ENCODE results near the gene APLF.

GRCh38 chr2:68418419-68418818 is 49.0 kb upstream of the APLF start:
- TF ChIP-seq POLR2A (IDR thresholded peaks at IDR 0.05; ENCODE audit: extremely low read depth, insufficient read length) (no peak), CTCF (IDR thresholded peaks at IDR 0.05; ENCODE audit: low read depth, low read length) (no peak), MAX (IDR thresholded peaks at IDR 0.05; ENCODE audit: low read depth, low read length) (no peak), MYC (IDR thresholded peaks at IDR 0.05; ENCODE audit: low read depth, low read length) (no peak)
